IMR-90 (cell line): ENCODE results near the gene FBXO30.

Experiments used
- BHLHE40 ChIP-seq: fragments of 150-350 bp; IDR thresholded peaks from 2 replicates; pipeline ENCODE4 v1.6.1; 2016; ENCODE audit warnings: mild to moderate bottlenecking, low read depth, low read length
- CEBPB ChIP-seq: IDR thresholded peaks from 2 replicates; pipeline ENCODE4 v1.6.1; 2012; ENCODE audit warnings: low read depth, low read length, improper control_type of control experiment
- CHD1 ChIP-seq: IDR thresholded peaks from 2 replicates; pipeline ENCODE4 v1.6.1; 2012; ENCODE audit warnings: low read depth, low read length, improper control_type of control experiment
- FOS ChIP-seq: fragments of 150-350 bp; IDR thresholded peaks from 2 replicates; pipeline ENCODE4 v1.6.1; 2016; ENCODE audit warnings: low read depth, low read length
- POLR2A ChIP-seq: IDR thresholded peaks from 2 replicates; pipeline ENCODE4 v1.6.1; 2012; ENCODE audit warnings: mild to moderate bottlenecking, low read depth, low read length
- RAD21 ChIP-seq: IDR thresholded peaks from 2 replicates; pipeline ENCODE4 v1.6.1; 2012; ENCODE audit warnings: low read length, improper control_type of control experiment
- SMC3 ChIP-seq: fragments of 150-350 bp; IDR thresholded peaks from 2 replicates; pipeline ENCODE4 v1.6.1; 2016; ENCODE audit warnings: low read depth, mild to moderate bottlenecking, antibody characterized with exemption, low read length, moderate library complexity
- TF ChIP-seq, protein P1 (sequence below): conservative IDR thresholded peaks from 2 replicates; pipeline ENCODE4 v1.5.1; 2012; ENCODE audit warnings: mild to moderate bottlenecking, low read depth, low read length, improper control_type of control experiment
- TF ChIP-seq, protein P2 (sequence below): fragments of 150-350 bp; IDR thresholded peaks from 2 replicates; pipeline ENCODE4 v1.6.1; 2017; ENCODE audit warnings: mild to moderate bottlenecking, antibody characterized with exemption, low read length, low read depth

DNA sequence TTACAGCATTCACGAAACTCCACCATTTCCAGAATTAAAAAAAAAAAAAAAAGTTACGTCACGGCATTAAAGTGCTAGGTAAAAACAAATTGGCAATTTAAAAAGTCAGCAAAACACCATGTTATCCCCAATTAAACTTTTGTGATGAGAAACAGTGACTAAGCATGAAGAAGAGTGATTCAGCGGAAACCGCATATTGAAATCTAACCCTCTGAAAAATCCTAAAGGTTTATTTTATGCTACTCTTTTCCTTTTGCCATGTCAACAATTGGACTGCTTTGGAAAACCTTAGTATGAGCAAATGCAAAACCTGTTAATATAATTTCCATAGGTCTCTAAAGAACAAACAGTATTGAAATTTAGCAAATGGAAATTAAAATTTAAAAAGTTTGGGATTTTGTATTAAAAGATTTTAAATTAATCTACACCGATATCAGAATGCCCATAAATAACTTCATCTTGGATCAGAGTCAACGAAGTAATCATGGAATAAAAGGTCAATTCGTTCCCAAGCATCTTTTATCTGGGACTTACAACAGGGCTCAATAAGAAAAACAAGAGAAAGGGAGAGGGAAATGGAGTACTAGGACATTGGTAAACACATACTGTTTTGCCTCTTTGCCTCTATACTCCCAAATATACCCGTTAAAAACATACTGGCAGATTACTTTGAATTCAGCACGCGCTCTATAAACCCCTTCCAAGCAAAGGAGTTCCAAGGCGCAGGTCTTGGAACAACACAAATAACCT lies 1.1 kb downstream of the FBXO30 start:
- TF ChIP-seq, protein P1, sequence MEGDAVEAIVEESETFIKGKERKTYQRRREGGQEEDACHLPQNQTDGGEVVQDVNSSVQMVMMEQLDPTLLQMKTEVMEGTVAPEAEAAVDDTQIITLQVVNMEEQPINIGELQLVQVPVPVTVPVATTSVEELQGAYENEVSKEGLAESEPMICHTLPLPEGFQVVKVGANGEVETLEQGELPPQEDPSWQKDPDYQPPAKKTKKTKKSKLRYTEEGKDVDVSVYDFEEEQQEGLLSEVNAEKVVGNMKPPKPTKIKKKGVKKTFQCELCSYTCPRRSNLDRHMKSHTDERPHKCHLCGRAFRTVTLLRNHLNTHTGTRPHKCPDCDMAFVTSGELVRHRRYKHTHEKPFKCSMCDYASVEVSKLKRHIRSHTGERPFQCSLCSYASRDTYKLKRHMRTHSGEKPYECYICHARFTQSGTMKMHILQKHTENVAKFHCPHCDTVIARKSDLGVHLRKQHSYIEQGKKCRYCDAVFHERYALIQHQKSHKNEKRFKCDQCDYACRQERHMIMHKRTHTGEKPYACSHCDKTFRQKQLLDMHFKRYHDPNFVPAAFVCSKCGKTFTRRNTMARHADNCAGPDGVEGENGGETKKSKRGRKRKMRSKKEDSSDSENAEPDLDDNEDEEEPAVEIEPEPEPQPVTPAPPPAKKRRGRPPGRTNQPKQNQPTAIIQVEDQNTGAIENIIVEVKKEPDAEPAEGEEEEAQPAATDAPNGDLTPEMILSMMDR: no peak
- no peak; the same call in 1 of the 2 replicates for TF ChIP-seq POLR2A
- no peak for TF ChIP-seq SMC3
- TF ChIP-seq FOS: 0 out of 2 replicates have a peak, but pooled peaks have one; percentile 55
- TF ChIP-seq RAD21: no peak
- TF ChIP-seq CEBPB: no peak; the same call in 1 of the 2 replicates
- TF ChIP-seq BHLHE40: no peak
- TF ChIP-seq, protein P2, sequence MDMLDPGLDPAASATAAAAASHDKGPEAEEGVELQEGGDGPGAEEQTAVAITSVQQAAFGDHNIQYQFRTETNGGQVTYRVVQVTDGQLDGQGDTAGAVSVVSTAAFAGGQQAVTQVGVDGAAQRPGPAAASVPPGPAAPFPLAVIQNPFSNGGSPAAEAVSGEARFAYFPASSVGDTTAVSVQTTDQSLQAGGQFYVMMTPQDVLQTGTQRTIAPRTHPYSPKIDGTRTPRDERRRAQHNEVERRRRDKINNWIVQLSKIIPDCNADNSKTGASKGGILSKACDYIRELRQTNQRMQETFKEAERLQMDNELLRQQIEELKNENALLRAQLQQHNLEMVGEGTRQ: no peak
- TF ChIP-seq CHD1: no peak
